IPS DF 6.9 (cell line): Measurements from ENCODE around the gene MLST8.
"Not testable (repeated sequence)": the region's sequence is repeated elsewhere in the genome, so short reads cannot be mapped to it uniquely, and the experiment has no call there.

ENCODE experiments used
- DNase-seq: peaks from one replicate; pipeline ENCODE4 v3.0.0-alpha.2; 2013; ENCODE audit warnings: low read depth, low spot score
- H3K27ac ChIP-seq: one replicate; pipeline ENCODE4 v1.5.1; 2013; ENCODE audit warnings: low read length, control low read depth
- H3K27me3 ChIP-seq: 2 replicates; pipeline ENCODE4 v1.6.1; 2013; ENCODE audit warnings: mild to moderate bottlenecking, low read length; ENCODE audit not compliant: control insufficient read depth, insufficient read depth
- H3K36me3 ChIP-seq: 2 replicates; pipeline ENCODE4 v1.6.1; 2013; ENCODE audit warnings: low read length; ENCODE audit not compliant: control insufficient read depth, insufficient read depth
- H3K4me1 ChIP-seq: 2 replicates; pipeline ENCODE4 v1.6.1; 2013; ENCODE audit warnings: low read length; ENCODE audit not compliant: control insufficient read depth, insufficient read depth
- H3K4me3 ChIP-seq: 2 replicates; pipeline ENCODE4 v1.5.1; 2013; ENCODE audit warnings: mild to moderate bottlenecking, low read length
- H3K9me3 ChIP-seq: 2 replicates; pipeline ENCODE4 v1.6.1; 2013; ENCODE audit warnings: low read length, inconsistent platforms; ENCODE audit not compliant: control insufficient read depth, insufficient read depth
- WGBS: extraction: QIAGEN DNeasy Blood & Tissue Kit; methylation state at CpG from one replicate; pipeline ENCODE4 v1.1.7; 2013; ENCODE audit warnings: mixed read lengths, missing lambda C conversion rate; ENCODE audit not compliant: insufficient read length, insufficient coverage; 5-methylcytosine and 5-hydroxymethylcytosine counted together

Gene MLST8

DNA sequence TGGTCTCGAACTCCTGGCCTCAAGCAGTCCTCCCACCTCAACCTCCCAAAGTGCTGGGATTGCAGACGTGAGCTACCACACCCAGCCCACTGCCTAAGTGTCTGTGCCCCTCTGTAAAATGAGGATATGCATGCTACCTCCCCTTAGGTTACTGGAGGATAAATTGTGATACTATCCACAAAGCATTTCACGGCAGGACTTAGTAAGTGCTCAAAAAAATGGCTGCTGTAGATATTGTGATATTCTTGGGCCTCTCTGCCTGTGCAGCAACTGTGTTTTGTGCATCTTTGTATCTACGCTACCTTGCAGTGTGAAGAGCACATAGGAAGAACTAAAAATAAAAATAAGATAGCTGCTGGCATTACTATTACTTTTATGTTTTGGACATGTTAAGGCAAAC, 7.0 kb upstream of the MLST8 start:
- H3K27me3 ChIP-seq, result peaks cover 7% of the 10 kb centered on the region; the same call in 1 of the 2 replicates
- no CpG with 5 or more reads among the region's 4 CpGs for WGBS
- DNase-seq, result no peak
- peaks cover 5% of the 10 kb centered on the region; the same call in 1 of the 2 replicates for H3K4me1 ChIP-seq
- H3K9me3 ChIP-seq, result no peaks in the 10 kb centered on the region
- no peaks in the 10 kb centered on the region for H3K36me3 ChIP-seq
- no peak overlapping the region for H3K4me3 ChIP-seq
- H3K27ac ChIP-seq, result no peak overlapping the region

DNA sequence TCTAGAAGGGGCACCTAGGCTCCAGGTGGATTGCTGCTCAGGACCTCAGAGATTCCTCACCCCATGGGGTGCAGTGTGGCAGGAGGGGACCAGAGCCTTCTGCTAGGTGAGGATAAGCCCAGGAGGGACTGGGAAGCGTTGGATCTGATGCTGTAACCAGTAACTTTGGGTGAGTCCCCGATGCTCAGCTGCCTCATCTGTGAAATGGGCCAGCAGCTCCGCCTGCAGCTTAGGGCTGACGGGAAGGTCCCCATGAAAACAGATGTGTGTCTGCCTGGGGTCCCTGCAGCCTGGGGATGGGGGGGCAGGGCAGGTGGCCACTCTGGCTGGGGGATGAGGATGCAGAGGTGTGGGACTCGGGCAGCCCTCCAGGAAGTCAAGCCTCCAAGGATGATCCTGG, 6.2 kb upstream of the MLST8 start:
- no peak overlapping the region for H3K4me3 ChIP-seq
- H3K27me3 ChIP-seq, result peaks cover 7% of the 10 kb centered on the region; the same call in 1 of the 2 replicates
- peaks cover 5% of the 10 kb centered on the region; the same call in 1 of the 2 replicates for H3K4me1 ChIP-seq
- no CpG with 5 or more reads among the region's 5 CpGs for WGBS
- DNase-seq, result no peak
- no peaks in the 10 kb centered on the region for H3K36me3 ChIP-seq
- H3K27ac ChIP-seq, result no peak overlapping the region
- H3K9me3 ChIP-seq, result no peaks in the 10 kb centered on the region

DNA sequence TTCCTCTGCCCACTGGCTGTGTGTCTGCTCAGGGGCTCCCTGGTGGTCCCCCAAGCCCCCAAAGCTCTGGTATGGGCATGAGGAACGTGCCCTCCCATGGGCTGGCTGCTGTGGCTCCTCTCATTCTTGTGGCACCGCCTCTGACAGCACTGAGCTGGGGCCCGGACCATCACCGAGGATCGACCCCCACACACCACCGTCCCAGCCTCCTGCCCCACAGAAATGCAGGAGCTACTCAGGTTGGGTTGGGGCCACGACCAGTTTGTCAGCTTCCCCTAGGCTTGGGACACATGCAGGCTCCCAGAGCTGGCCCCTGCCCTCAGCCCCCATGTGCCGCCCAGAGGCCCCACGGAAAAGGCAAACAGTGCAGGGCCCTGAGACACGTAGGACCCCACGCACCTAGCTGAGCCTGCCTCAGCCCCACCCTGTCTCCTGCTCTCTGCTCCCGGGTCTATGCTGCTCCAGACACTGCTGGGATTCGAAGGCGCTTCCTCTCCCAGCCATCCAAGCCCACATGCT, 5.6 kb upstream of the MLST8 start:
- H3K27ac ChIP-seq, result no peak overlapping the region
- H3K4me3 ChIP-seq, result no peak overlapping the region
- no peak for DNase-seq
- no peaks in the 10 kb centered on the region for H3K36me3 ChIP-seq
- peaks cover 5% of the 10 kb centered on the region; the same call in 1 of the 2 replicates for H3K4me1 ChIP-seq
- WGBS, result no CpG with 5 or more reads among the region's 14 CpGs
- no peaks in the 10 kb centered on the region for H3K9me3 ChIP-seq
- peaks cover 7% of the 10 kb centered on the region; the same call in 1 of the 2 replicates for H3K27me3 ChIP-seq

DNA sequence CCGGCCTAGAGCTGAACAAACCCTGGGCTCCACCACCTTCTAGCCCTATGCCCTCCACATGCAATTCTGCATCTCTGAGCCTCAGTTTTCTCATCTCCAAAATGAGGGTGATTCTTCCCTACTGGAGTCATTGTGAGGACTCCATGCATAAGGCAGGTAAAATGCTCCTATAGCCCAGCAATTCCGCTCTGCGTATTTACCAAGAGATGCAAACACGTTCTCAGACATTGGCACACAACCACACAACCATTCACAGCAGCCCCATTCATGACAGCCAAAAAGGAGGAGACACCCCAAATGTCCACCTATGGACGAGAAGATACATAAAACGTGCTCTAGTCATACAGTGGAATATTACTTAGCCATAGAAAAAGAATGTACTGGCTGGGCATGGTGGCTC, 4.9 kb upstream of the MLST8 start:
- Histone ChIP-seq H3K27ac (no peak overlapping the region), H3K4me1 (peaks cover 4% of the 10 kb centered on the region; the same call in 1 of the 2 replicates), H3K36me3 (no peaks in the 10 kb centered on the region), H3K4me3 (no peak overlapping the region), H3K9me3 (no peaks in the 10 kb centered on the region), H3K27me3 (peaks cover 7% of the 10 kb centered on the region; the same call in 1 of the 2 replicates)
- WGBS, result no CpG with 5 or more reads among the region's 6 CpGs
- DNase-seq, result no peak

DNA sequence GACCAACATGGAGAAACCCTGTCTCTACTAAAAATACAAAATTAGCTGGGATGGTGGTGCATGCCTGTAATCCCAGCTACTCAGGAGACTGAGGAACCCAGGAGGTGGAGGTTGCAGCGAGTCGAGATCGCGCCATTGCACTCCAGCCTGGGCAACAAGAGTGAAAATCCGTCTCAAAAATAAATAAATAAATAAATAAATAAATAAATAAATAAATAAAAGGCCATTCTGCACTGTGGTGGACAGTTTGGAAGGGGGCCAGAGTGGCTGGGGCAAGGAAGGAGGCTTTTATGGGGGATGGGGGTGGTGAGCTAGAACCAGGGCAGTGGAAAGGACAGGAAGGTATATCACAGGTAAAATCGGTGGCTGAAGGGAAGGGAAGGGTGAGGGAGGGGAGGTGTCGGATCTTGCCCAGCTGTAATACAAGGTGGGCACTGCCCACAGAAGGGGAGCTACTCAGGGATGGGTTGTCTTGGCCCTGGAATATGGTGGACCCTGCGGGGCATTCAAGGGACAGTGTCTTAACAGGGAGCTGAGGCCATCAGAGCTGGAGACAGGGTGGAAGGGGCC, 2.0 kb upstream of the MLST8 start:
- H3K27me3 ChIP-seq, H3K27ac ChIP-seq, H3K4me3 ChIP-seq, H3K9me3 ChIP-seq, DNase-seq, H3K4me1 ChIP-seq: not testable (repeated sequence)
- WGBS, result no CpG with 5 or more reads among the region's 8 CpGs
- peaks cover 13% of the 10 kb centered on the region for H3K36me3 ChIP-seq

DNA sequence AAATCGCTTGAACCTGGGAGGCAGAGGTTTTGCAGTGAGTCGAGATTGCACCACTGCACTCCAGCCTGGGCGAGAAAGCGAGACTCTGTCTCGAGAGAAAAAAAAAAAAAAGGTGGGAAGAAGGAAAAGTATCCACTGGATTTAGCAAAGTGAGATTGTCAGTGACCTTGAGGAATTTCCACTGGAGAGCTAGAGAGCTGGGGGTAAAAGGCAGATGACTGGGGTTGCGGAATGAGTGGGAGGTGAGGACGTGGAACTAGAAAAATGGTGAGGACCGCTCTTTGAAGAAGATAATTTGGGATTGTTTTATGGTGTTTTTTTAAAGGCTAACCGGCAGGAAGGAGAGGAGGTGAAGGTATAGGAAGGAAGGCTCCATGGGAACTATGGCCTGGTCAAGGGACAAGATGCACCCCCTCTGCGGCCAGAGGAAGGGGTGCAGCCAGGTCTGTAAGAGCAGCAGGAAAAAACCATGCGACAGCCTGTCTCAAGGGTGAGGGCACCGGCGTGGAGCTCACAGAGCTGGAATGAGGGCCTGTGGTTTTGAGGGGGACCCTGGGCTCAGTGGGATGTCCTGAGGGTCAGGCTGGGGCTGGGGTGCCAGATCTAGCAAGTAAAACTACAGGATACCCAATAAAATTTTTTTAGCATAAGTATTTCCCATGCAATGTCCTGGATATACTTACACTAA, 694 bp upstream of the MLST8 start:
- H3K36me3 ChIP-seq, result peaks cover 27% of the 10 kb centered on the region
- H3K27ac ChIP-seq, result no peak overlapping the region
- WGBS, result 100% methylated on average over 4 of the region's 13 CpGs
- H3K4me3 ChIP-seq, result peak overlapping the region; percentile 70; the same call in 1 of the 2 replicates
- H3K9me3 ChIP-seq, result no peaks in the 10 kb centered on the region
- DNase-seq, result no peak
- no peaks in the 10 kb centered on the region for H3K27me3 ChIP-seq
- no peaks in the 10 kb centered on the region; the same call in 1 of the 2 replicates for H3K4me1 ChIP-seq

DNA sequence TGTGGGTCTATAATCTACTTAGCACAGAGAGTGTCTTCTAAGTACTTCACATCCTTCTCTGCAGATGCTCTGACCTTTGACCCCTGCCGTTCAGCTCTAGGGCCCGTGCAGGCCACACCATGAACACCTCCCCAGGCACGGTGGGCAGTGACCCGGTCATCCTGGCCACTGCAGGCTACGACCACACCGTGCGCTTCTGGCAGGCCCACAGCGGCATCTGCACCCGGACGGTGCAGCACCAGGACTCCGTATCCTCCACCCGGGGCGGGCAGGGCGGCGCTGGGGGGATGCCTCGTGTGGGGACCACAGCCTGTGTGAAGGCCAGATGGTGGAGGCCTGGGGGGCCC, 686 bp downstream of the MLST8 start:
- no CpG with 5 or more reads among the region's 16 CpGs for WGBS
- no peak overlapping the region for H3K27ac ChIP-seq
- DNase-seq, result no peak
- peak overlapping the region; percentile 70 for H3K4me3 ChIP-seq
- H3K36me3 ChIP-seq, result peaks cover 27% of the 10 kb centered on the region
- peaks cover 5% of the 10 kb centered on the region; the same call in 1 of the 2 replicates for H3K4me1 ChIP-seq
- H3K27me3 ChIP-seq, result no peaks in the 10 kb centered on the region
- H3K9me3 ChIP-seq, result no peaks in the 10 kb centered on the region

DNA sequence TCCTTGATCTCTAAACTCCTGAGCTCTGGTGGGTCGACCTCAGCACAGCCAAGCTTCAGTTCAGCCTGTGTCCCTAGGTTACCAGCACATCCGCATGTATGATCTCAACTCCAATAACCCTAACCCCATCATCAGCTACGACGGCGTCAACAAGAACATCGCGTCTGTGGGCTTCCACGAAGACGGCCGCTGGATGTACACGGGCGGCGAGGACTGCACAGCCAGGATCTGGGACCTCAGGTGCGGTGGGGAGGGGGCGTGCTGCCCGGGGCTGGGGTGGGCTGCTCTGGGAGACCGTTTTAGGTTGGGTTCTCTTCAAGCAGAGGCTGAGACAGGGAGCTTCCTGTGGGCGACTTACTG, 1.1 kb downstream of the MLST8 start:
- no peak overlapping the region for H3K27ac ChIP-seq
- DNase-seq, result no peak
- H3K36me3 ChIP-seq, result peaks cover 27% of the 10 kb centered on the region

DNA sequence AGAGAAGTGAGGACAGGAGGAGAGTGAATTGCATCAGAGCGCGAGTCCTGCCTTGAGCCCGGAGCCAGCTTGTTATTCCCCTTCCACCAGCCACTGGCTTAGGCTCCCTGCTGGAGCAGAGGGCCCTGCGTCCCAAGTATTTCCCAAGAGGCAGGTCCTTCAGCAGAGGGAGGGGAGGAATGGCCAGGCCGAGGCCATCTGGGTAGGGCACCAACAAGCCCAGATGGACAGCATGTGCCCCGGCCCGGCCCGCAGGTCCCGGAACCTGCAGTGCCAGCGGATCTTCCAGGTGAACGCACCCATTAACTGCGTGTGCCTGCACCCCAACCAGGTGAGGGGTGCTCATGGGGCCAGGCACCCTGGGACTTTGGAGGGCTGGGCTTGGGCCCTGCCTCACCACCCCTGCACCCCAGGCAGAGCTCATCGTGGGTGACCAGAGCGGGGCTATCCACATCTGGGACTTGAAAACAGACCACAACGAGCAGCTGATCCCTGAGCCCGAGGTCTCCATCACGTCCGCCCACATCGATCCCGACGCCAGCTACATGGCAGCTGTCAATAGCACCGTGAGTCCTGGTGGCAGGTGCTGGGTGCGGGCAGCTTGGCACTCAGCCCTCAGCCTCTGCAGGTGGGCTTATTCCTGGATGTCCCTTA, 1.7 kb downstream of the MLST8 start:
- H3K9me3 ChIP-seq, result no peaks in the 10 kb centered on the region
- H3K27ac ChIP-seq, result no peak overlapping the region
- no peak for DNase-seq
- no peak overlapping the region for H3K4me3 ChIP-seq
- H3K4me1 ChIP-seq, result peaks cover 7% of the 10 kb centered on the region
- peaks cover 28% of the 10 kb centered on the region for H3K36me3 ChIP-seq
- H3K27me3 ChIP-seq, result no peaks in the 10 kb centered on the region
- no CpG with 5 or more reads among the region's 23 CpGs for WGBS

More for the DNA sequence above, 1.1 kb downstream of the MLST8 start:
- H3K9me3 ChIP-seq, result no peaks in the 10 kb centered on the region
- H3K4me1 ChIP-seq, result peaks cover 7% of the 10 kb centered on the region
- no CpG with 5 or more reads among the region's 18 CpGs for WGBS
- no peak overlapping the region; the same call in 1 of the 2 replicates for H3K4me3 ChIP-seq
- H3K27me3 ChIP-seq, result no peaks in the 10 kb centered on the region

DNA sequence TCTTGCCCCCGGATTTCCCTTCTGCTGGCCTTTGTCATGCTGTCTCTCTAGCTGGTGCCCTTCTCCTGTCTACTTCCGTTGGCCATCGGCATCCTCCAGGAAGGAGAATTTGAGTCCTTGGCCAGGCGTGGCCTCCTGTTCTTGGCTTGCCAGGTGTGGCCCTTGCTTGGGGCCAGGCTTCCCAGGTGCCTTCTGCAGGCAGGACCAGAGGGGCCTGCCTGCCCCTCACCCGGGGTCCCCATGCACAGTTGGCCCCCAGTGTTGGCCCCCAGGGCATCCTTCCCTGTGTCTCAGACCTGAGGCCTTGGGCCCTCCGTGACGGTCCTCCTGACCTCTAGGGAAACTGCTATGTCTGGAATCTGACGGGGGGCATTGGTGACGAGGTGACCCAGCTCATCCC, 2.6 kb downstream of the MLST8 start:
- Histone ChIP-seq H3K4me1 (peaks cover 7% of the 10 kb centered on the region), H3K9me3 (no peaks in the 10 kb centered on the region), H3K27ac (no peak overlapping the region), H3K4me3 (no peak overlapping the region), H3K27me3 (no peaks in the 10 kb centered on the region), H3K36me3 (peaks cover 37% of the 10 kb centered on the region)
- WGBS, result no CpG with 5 or more reads among the region's 9 CpGs
- no peak for DNase-seq
